Measurements from ENCODE around the gene RNLS. TPM values are rescaled to one million over a fixed set of nuclear protein-coding genes. Genes with fewer than 3 reads are reported as not detected.

The RNLS gene
- total and polyA plus RNA-seq, 2 of the 4 experiments (the other 2 are of a cell fraction), result 4.5 to 7.0 TPM

- no peak overlapping the region for H2BK20ac ChIP-seq (ENCODE audit: low read depth, low read length)
- H3K9me1 ChIP-seq (ENCODE audit: insufficient read depth, low read length), result no peaks in the 10 kb centered on the region; the same call in 1 of the 2 replicates
- intact Hi-C loops (cut with micrococcal nuclease), result loop anchor here (5.0 kb wide), 1 partner anchor 42 kb away; no protein-coding TSS in a partner anchor
- no peak overlapping the region for H3K18ac ChIP-seq (ENCODE audit: low read depth, low read length)
- H4K91ac ChIP-seq (ENCODE audit: insufficient read depth, low read depth, low read length), result no peak overlapping the region
- ChIA-PET CTCF (no interaction called here), POLR2A (ENCODE audit: unreplicated experiment) (no interaction called here)
- DNase-seq (no peak), ATAC-seq (ENCODE audit: low read depth) (no peak)
- H3K27me3 ChIP-seq (ENCODE audit: control insufficient read depth, insufficient read depth, low read length), result no peaks in the 10 kb centered on the region; the same call in 1 of the 2 replicates
- H3K4me3 ChIP-seq (ENCODE audit: insufficient read depth, low read depth, low read length), result no peak overlapping the region
- H3K79me1 ChIP-seq (ENCODE audit: low read depth in 1 of 2, low read length in 2 of 2), result no peaks in the 10 kb centered on the region
- no peak overlapping the region for H2BK120ac ChIP-seq (ENCODE audit: low read depth, low read length)
- H2AFZ ChIP-seq (replicated peaks; ENCODE audit: low read length, poor library complexity), result no peak overlapping the region
- 60% methylated on average over 1 of the region's 7 CpGs; no CpG with 5 or more reads in 1 of the 2 experiments for WGBS, 2 experiments (ENCODE audit: extremely low coverage in 2 of 2, insufficient read length in 1 of 2)
- H3K56ac ChIP-seq (ENCODE audit: extremely low read depth, insufficient read depth, low read length), result no peak overlapping the region
- no peak overlapping the region for H2BK15ac ChIP-seq (ENCODE audit: low read depth, low read length)
- no peak overlapping the region for H3K4me2 ChIP-seq (ENCODE audit: low read depth, low read length)
- no peak overlapping the region for H2BK5ac ChIP-seq (ENCODE audit: low read depth, low read length, poor library complexity, severe bottlenecking)
- dilution Hi-C loops (cut with HindIII; ENCODE audit: low sequenced_read_pairs, unreplicated experiment), result no loop called here
- H3K9me3 ChIP-seq (ENCODE audit: control insufficient read depth, insufficient read depth, low read length), result no peaks in the 10 kb centered on the region
- H4K20me1 ChIP-seq (ENCODE audit: insufficient read depth, low read length), result no peaks in the 10 kb centered on the region
- BruUV-seq (replicated peaks), result no TSS peak
- no peak overlapping the region for H3K23ac ChIP-seq (ENCODE audit: low read depth, low read length)
- H3K27ac ChIP-seq (ENCODE audit: insufficient read depth, low read length), result no peak overlapping the region
- no peak overlapping the region for H3K9ac ChIP-seq (ENCODE audit: low read depth, low read length)
- in situ Hi-C loops (cut with MboI; ENCODE audit: low sequenced_read_pairs), result no loop called here
- no peak overlapping the region for H2AK5ac ChIP-seq (ENCODE audit: low read depth, low read length)
- no peak overlapping the region for H4K5ac ChIP-seq (ENCODE audit: low read depth, low read length)
- no peak overlapping the region for H2AK9ac ChIP-seq (replicated peaks; ENCODE audit: low read depth, low read length, poor library complexity)
- H3K36me3 ChIP-seq (ENCODE audit: control insufficient read depth, insufficient read depth, low read length), result no peaks in the 10 kb centered on the region
- no peak overlapping the region for H3K4ac ChIP-seq (ENCODE audit: low read depth, low read length)
- no peak overlapping the region for H4K8ac ChIP-seq (ENCODE audit: low read depth in 2 of 2, low read length in 2 of 2)
- no peaks in the 10 kb centered on the region for H3K4me1 ChIP-seq (ENCODE audit: control insufficient read depth, insufficient read depth, low read length)
- H3K14ac ChIP-seq (replicated peaks; ENCODE audit: low read depth, low read length), result no peak overlapping the region
- TF ChIP-seq RFX5 (IDR thresholded peaks at IDR 0.05; ENCODE audit: low read depth, low read length) (no peak), NFE2L2 (IDR thresholded peaks at IDR 0.05; ENCODE audit: low read depth, low read length) (no peak), RAD21 (IDR thresholded peaks at IDR 0.05; ENCODE audit: low read length) (no peak), USF2 (IDR thresholded peaks at IDR 0.05; ENCODE audit: low read depth, low read length) (no peak), MAZ (IDR thresholded peaks at IDR 0.05; ENCODE audit: borderline replicate concordance, low read depth, low read length) (no peak), MAFK (IDR thresholded peaks at IDR 0.05; ENCODE audit: low read depth, low read length) (no peak), CHD1 (IDR thresholded peaks at IDR 0.05; ENCODE audit: low read depth, low read length) (no peak), FOS (IDR thresholded peaks at IDR 0.05; ENCODE audit: low read depth, low read length) (no peak), CTCF (conservative IDR thresholded peaks at IDR 0.05; ENCODE audit: low read depth, low read length) (no peak), POLR2A (IDR thresholded peaks at IDR 0.05; ENCODE audit: low read depth, low read length) (no peak), SMC3 (IDR thresholded peaks at IDR 0.05; ENCODE audit: low read depth, low read length) (no peak), MXI1 (IDR thresholded peaks at IDR 0.05; ENCODE audit: borderline replicate concordance, low read depth, low read length) (no peak), CEBPB (IDR thresholded peaks at IDR 0.05; ENCODE audit: low read depth, low read length) (no peak), RCOR1 (IDR thresholded peaks at IDR 0.05; ENCODE audit: insufficient replicate concordance, low read length) (no peak)
Measured at GRCh38 chr10:88474884-88475844, 108.0 kb downstream of the RNLS start.

Data from IMR-90 (cell line).